T-helper 2 cell treated with Interferon-gamma antibody and Interleukin-4, amounts not matched to agents 5 μg/mL and 100 μg/mL, for 36 hours (primary cell): ENCODE measurements around the gene MYCBPAP.

ENCODE experiments used
- DNase-seq: peaks from one replicate; pipeline ENCODE4 v3.0.0; 2021; ENCODE audit warnings: low spot score
- H3K27ac Mint-ChIP-seq: one replicate; pipeline ENCODE4 v1.8.0; 2021; ENCODE audit warnings: mild to moderate bottlenecking, mixed read lengths
- H3K27me3 Mint-ChIP-seq: one replicate; pipeline ENCODE4 v1.8.0; 2021; ENCODE audit warnings: low read depth, mixed read lengths
- H3K36me3 Mint-ChIP-seq: one replicate; pipeline ENCODE4 v1.8.0; 2021; ENCODE audit warnings: low read depth, mixed read lengths
- H3K4me1 Mint-ChIP-seq: one replicate; pipeline ENCODE4 v1.8.0; 2021; ENCODE audit warnings: low read depth, mixed read lengths
- H3K4me3 Mint-ChIP-seq: one replicate; pipeline ENCODE4 v1.8.0; 2022; ENCODE audit warnings: mild to moderate bottlenecking, moderate library complexity, mixed read lengths
- H3K9me3 Mint-ChIP-seq: one replicate; pipeline ENCODE4 v1.8.0; 2021; ENCODE audit warnings: mixed read lengths

The MYCBPAP gene

GRCh38 chr17:50560185-50560824 lies 52.1 kb downstream of the MYCBPAP start, which contains the start of gene CACNA1G:
TSS of gene CACNA1G (plus strand) at chr17:50560715. CDS start at chr17:50561460, 745 bp downstream.
- no peak within 1 kb of the TSS for H3K27ac Mint-ChIP-seq
- peak within 1 kb of the TSS; percentile 76 for H3K4me3 Mint-ChIP-seq
- H3K27me3 Mint-ChIP-seq = peaks cover 62% of the 10 kb centered on the region
- no peaks in the 10 kb centered on the region for H3K36me3 Mint-ChIP-seq
- H3K4me1 Mint-ChIP-seq = peaks cover 8% of the 10 kb centered on the region
- H3K9me3 Mint-ChIP-seq = no peaks in the 10 kb centered on the region
- peak; percentile 89 for DNase-seq

- Mint-ChIP-seq H3K9me3 (no peaks in the 10 kb centered on the region), H3K36me3 (no peaks in the 10 kb centered on the region), H3K4me1 (peaks cover 9% of the 10 kb centered on the region), H3K27me3 (peaks cover 70% of the 10 kb centered on the region), H3K27ac (no peak overlapping the region), H3K4me3 (no peak overlapping the region)
- no peak for DNase-seq
These were observed 52.9 kb downstream of the MYCBPAP start for GRCh38 chr17:50560931-50561745.

DNA sequence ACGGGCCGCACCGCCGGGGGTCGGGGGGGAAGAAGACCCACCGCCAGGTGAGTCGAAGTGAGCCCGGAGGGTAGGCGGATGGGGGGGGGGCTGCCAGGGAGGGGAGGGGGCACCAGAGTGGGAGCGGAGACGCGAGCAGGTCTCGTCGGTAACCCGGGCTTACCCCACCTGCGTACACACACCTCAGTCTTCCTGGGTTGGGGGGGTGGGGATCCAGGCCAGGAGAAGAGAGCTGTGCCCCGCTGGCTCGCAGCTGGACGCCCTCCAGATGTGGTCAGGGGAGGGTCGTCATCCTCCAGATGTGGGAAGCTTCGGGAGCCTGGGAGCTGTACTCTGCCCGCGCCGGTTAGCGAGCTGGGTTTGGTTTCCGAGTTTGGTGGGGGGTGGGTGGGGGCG lies 53.5 kb downstream of the MYCBPAP start:
- Mint-ChIP-seq H3K4me1 (peaks cover 9% of the 10 kb centered on the region), H3K36me3 (no peaks in the 10 kb centered on the region), H3K9me3 (no peaks in the 10 kb centered on the region), H3K27ac (no peak overlapping the region), H3K4me3 (no peak overlapping the region), H3K27me3 (peaks cover 77% of the 10 kb centered on the region)
- no peak for DNase-seq

DNA sequence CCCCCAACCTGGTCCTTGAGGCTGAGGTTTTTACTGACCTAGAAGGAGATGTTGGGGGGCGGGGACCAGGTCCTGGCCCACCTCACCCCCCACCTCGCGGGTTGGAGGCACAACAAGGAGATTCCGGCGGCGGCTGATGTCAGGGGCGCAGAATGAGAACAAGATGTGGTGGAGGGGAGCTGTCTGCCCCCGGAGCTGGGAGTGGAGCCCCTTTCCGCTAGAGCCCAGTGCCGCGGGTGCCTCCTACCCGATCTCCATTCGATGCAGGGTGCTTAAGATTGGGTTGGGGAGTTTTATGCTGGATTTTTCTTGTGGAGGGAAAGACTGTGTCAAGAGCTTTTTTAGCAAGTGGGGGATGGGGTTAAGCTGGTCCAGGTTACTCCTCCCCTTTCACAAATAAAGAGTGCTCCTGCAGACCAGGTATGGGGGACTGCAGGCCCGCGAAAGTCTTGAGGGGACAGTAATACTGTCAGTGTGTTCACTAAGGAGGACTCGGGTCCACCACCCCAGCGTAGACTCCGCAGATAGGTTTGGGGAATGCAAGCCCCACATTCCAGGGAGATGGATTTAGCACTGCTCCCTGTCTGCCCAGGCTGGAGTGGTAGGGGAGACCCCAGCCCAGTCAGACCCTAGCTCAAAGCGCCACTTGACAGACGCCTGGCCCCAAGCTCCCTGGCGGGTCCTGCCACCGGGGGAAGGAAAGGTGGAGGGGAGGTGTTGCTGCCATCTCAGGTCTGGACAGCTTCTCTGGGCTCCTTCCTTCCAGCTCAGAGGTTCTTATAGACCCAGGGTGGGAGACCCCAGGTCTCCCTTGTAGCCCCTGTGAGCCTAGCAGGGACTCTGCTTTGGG lies 54.2 kb downstream of the MYCBPAP start:
- Mint-ChIP-seq H3K36me3 (no peaks in the 10 kb centered on the region), H3K27me3 (peaks cover 79% of the 10 kb centered on the region), H3K4me3 (peak overlapping the region; percentile 24), H3K27ac (no peak overlapping the region), H3K9me3 (no peaks in the 10 kb centered on the region), H3K4me1 (peaks cover 9% of the 10 kb centered on the region)
- no peak for DNase-seq

GRCh38 chr17:50563092-50563511 lies 54.9 kb downstream of the MYCBPAP start:
- Mint-ChIP-seq H3K4me1 (peaks cover 9% of the 10 kb centered on the region), H3K36me3 (no peaks in the 10 kb centered on the region), H3K9me3 (no peaks in the 10 kb centered on the region), H3K27ac (no peak overlapping the region), H3K4me3 (no peak overlapping the region), H3K27me3 (peaks cover 75% of the 10 kb centered on the region)
- no peak for DNase-seq

- DNase-seq = no peak
- Mint-ChIP-seq H3K4me1 (peaks cover 8% of the 10 kb centered on the region), H3K9me3 (no peaks in the 10 kb centered on the region), H3K27ac (no peak overlapping the region), H3K27me3 (peaks cover 58% of the 10 kb centered on the region), H3K4me3 (no peak overlapping the region), H3K36me3 (no peaks in the 10 kb centered on the region)
These were observed 56.7 kb downstream of the MYCBPAP start for GRCh38 chr17:50564916-50565315.

- H3K9me3 Mint-ChIP-seq = no peaks in the 10 kb centered on the region
- H3K27me3 Mint-ChIP-seq = peaks cover 54% of the 10 kb centered on the region
- no peak overlapping the region for H3K4me3 Mint-ChIP-seq
- peaks cover 5% of the 10 kb centered on the region for H3K4me1 Mint-ChIP-seq
- DNase-seq = no peak
- no peaks in the 10 kb centered on the region for H3K36me3 Mint-ChIP-seq
- no peak overlapping the region for H3K27ac Mint-ChIP-seq
These were observed 57.4 kb downstream of the MYCBPAP start for GRCh38 chr17:50565402-50566350.

DNA sequence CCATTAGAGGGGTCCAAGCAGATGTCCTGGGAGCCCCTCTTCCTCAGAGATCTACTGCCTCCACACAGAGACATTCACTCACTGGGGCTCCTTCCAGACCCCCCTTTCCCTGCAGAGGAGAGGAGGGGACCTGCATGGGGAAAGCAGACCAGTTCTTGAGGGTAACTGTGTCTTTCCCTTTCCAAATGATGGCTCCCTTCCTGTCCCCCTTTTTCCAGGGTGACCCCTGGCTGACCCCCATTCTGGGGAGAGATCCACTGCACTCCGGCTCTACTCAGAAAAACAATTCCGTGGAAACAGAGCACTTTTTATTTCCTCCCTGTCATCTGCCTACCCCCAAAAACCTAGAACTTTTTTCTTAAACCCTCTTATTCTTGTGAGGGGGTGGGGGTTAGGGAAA lies 58.6 kb downstream of the MYCBPAP start:
- no peak for DNase-seq
- Mint-ChIP-seq H3K27me3 (peaks cover 56% of the 10 kb centered on the region), H3K9me3 (no peaks in the 10 kb centered on the region), H3K27ac (no peak overlapping the region), H3K36me3 (no peaks in the 10 kb centered on the region), H3K4me3 (no peak overlapping the region), H3K4me1 (peaks cover 5% of the 10 kb centered on the region)

GRCh38 chr17:50568659-50569058 lies 60.4 kb downstream of the MYCBPAP start:
- Mint-ChIP-seq H3K4me1 (peaks cover 1% of the 10 kb centered on the region), H3K27ac (no peak overlapping the region), H3K36me3 (no peaks in the 10 kb centered on the region), H3K9me3 (no peaks in the 10 kb centered on the region), H3K27me3 (peaks cover 39% of the 10 kb centered on the region), H3K4me3 (no peak overlapping the region)
- no peak for DNase-seq

DNA sequence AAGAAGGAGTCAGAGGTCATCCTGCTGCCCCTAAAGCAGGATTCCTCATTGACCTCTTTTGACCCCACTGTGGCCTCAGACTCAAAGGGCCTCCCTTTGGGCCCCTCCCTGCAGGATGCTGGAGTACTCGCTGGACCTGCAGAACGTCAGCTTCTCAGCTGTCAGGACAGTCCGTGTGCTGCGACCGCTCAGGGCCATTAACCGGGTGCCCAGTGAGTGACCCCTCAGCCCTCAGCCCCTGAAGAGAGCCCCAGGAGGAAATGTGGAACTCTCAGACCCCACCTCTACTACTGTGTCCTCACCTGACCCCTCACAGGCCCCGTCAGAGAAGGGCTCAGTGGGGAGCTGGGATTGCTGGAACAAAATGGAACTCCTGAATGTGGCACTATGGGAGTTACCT lies 61.4 kb downstream of the MYCBPAP start:
- Mint-ChIP-seq H3K27me3 (peaks cover 32% of the 10 kb centered on the region), H3K27ac (no peak overlapping the region)

GRCh38 chr17:50570032-50570431 lies 61.8 kb downstream of the MYCBPAP start:
- Mint-ChIP-seq H3K27me3 (peaks cover 27% of the 10 kb centered on the region), H3K4me1 (peaks cover 1% of the 10 kb centered on the region), H3K4me3 (no peak overlapping the region), H3K9me3 (no peaks in the 10 kb centered on the region), H3K27ac (no peak overlapping the region), H3K36me3 (no peaks in the 10 kb centered on the region)
- no peak for DNase-seq

More for the DNA sequence above, 61.4 kb downstream of the MYCBPAP start:
- no peak for DNase-seq
- no peak overlapping the region for H3K4me3 Mint-ChIP-seq
- no peaks in the 10 kb centered on the region for H3K9me3 Mint-ChIP-seq
- no peaks in the 10 kb centered on the region for H3K36me3 Mint-ChIP-seq
- peaks cover 1% of the 10 kb centered on the region for H3K4me1 Mint-ChIP-seq

DNA sequence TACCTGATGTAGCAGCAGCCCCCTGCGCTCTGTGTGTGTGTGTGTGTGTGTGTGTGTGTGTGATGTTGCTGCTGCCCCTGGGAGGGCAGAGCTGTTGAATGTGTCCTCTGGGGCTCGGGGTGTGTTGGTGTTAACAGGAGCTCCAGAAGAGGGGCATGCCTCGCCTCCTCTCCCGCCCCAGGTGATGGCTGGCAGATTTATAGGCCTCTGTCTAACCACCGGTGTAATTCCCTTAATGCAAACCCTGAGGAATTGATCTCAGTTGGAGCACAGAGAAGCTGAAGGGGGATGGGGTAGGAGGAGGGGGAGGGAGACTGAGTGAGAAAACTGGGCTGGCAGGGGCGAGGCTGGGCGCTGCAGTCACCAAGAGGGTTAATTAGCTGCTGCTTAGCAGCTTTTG lies 62.3 kb downstream of the MYCBPAP start:
- peaks cover 23% of the 10 kb centered on the region for H3K27me3 Mint-ChIP-seq
- no peak overlapping the region for H3K27ac Mint-ChIP-seq
- DNase-seq = no peak
- no peaks in the 10 kb centered on the region for H3K9me3 Mint-ChIP-seq
- peaks cover 1% of the 10 kb centered on the region for H3K4me1 Mint-ChIP-seq
- H3K4me3 Mint-ChIP-seq = no peak overlapping the region
- H3K36me3 Mint-ChIP-seq = no peaks in the 10 kb centered on the region

DNA sequence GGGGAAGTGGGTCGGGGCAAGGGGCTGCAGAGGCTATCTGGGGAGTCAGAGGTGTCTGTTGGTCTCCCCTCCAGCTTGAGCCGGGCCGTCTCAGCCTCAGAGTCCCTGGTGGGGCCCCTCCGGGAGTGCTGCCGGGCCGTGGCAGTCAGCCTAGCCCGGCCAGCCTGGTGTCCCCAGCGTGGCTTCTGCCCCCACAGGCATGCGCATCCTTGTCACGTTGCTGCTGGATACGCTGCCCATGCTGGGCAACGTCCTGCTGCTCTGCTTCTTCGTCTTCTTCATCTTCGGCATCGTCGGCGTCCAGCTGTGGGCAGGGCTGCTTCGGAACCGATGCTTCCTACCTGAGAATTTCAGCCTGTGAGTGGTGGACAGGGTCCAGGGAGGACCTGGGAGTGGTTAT lies 63.4 kb downstream of the MYCBPAP start:
- H3K27ac Mint-ChIP-seq = no peak overlapping the region
- no peaks in the 10 kb centered on the region for H3K9me3 Mint-ChIP-seq
- no peak overlapping the region for H3K4me3 Mint-ChIP-seq
- H3K27me3 Mint-ChIP-seq = peaks cover 12% of the 10 kb centered on the region
- no peaks in the 10 kb centered on the region for H3K4me1 Mint-ChIP-seq
- H3K36me3 Mint-ChIP-seq = no peaks in the 10 kb centered on the region
- DNase-seq = no peak
